GM23338 (cell line): ENCODE measurements around the gene LANCL3. TPM values are rescaled to one million over a fixed set of nuclear protein-coding genes. Genes with fewer than 3 reads are reported as not detected.

ENCODE experiments used
- ATAC-seq: fragments of 200-7000 bp; cut with Tn5 transposase; 3 replicates; pipeline ENCODE4 v1.9.1; 2020
- DNase-seq: peaks from one replicate; pipeline ENCODE4 v3.0.0-alpha.2; 2015; ENCODE audit warnings: low spot score
- H2AFZ ChIP-seq: fragments of 200-600 bp; sonication (generic); 2 replicates; pipeline ENCODE4 v1.8.0; 2016; ENCODE audit warnings: antibody characterized with exemption, mild to moderate bottlenecking, moderate library complexity
- H3F3A ChIP-seq: fragments of 200-600 bp; sonication (generic); replicated peaks from 2 replicates; pipeline ENCODE4 v1.8.0; 2017; ENCODE audit warnings: antibody characterized with exemption, mixed run types, low read depth
- H3K27ac ChIP-seq: fragments of 200-600 bp; sonication (generic); 2 replicates; pipeline ENCODE4 v1.6.1; 2016; ENCODE audit warnings: low read depth
- H3K27me3 ChIP-seq: fragments of 200-600 bp; sonication (generic); 2 replicates; pipeline ENCODE4 v1.8.0; 2016; ENCODE audit warnings: mild to moderate bottlenecking, mixed run types, moderate library complexity; ENCODE audit not compliant: insufficient read depth
- H3K36me3 ChIP-seq: fragments of 200-600 bp; sonication (generic); 2 replicates; pipeline ENCODE4 v1.8.0; 2016; ENCODE audit warnings: mild to moderate bottlenecking; ENCODE audit not compliant: insufficient read depth
- H3K4me1 ChIP-seq: fragments of 200-600 bp; sonication (generic); 2 replicates; pipeline ENCODE4 v1.8.0; 2016; ENCODE audit warnings: mild to moderate bottlenecking, moderate library complexity; ENCODE audit not compliant: insufficient read depth
- H3K4me2 ChIP-seq: fragments of 200-600 bp; sonication (generic); 2 replicates; pipeline ENCODE4 v1.7.1; 2017; ENCODE audit warnings: mixed run types
- H3K4me3 ChIP-seq: fragments of 200-600 bp; sonication (generic); 2 replicates; pipeline ENCODE4 v1.6.1; 2016; ENCODE audit warnings: mixed run types
- H3K79me2 ChIP-seq: fragments of 200-600 bp; sonication (generic); replicated peaks from 2 replicates; pipeline ENCODE4 v1.8.0; 2017; ENCODE audit warnings: mild to moderate bottlenecking; ENCODE audit not compliant: insufficient read depth
- H3K9me2 ChIP-seq: fragments of 200-600 bp; sonication (generic); 2 replicates; pipeline ENCODE4 v1.8.0; 2017; ENCODE audit not compliant: insufficient read depth
- H4K20me1 ChIP-seq: fragments of 200-600 bp; sonication (generic); replicated peaks from 2 replicates; pipeline ENCODE4 v1.8.0; 2017; ENCODE audit warnings: mild to moderate bottlenecking; ENCODE audit not compliant: insufficient read depth
- H3K27ac Mint-ChIP-seq: 2 replicates; pipeline ENCODE4 v1.8.0; 2020; ENCODE audit warnings: inconsistent platforms, mild to moderate bottlenecking, moderate library complexity, mixed read lengths
- H3K27me3 Mint-ChIP-seq: 3 replicates; pipeline ENCODE4 v1.8.0; 2022; ENCODE audit warnings: low read depth, mild to moderate bottlenecking, moderate library complexity, mixed read lengths, inconsistent platforms; ENCODE audit not compliant: insufficient read depth, poor library complexity
- H3K36me3 Mint-ChIP-seq: 3 replicates; pipeline ENCODE4 v1.8.0; 2021; ENCODE audit warnings: low read depth, mild to moderate bottlenecking, inconsistent platforms, moderate library complexity, mixed read lengths
- H3K4me1 Mint-ChIP-seq: 3 replicates; pipeline ENCODE4 v1.8.0; 2020; ENCODE audit warnings: mild to moderate bottlenecking, inconsistent platforms, mixed read lengths
- H3K4me3 Mint-ChIP-seq: 3 replicates; pipeline ENCODE4 v1.8.0; 2021; ENCODE audit warnings: moderate library complexity, mild to moderate bottlenecking, inconsistent platforms, mixed read lengths
- H3K9me3 Mint-ChIP-seq: 3 replicates; pipeline ENCODE4 v1.8.0; 2020; ENCODE audit warnings: moderate library complexity, mild to moderate bottlenecking, inconsistent platforms, mixed read lengths
- CREB1 ChIP-seq: fragments of 250-450 bp; sonication (Bioruptor Pico); IDR thresholded peaks from 2 replicates; pipeline ENCODE4 v1.5.0; 2020; ENCODE audit warnings: low read depth, mild to moderate bottlenecking, moderate library complexity
- EZH2 ChIP-seq: fragments of 200-600 bp; sonication (generic); IDR thresholded peaks from one replicate; pipeline ENCODE4 v1.8.0; 2017; ENCODE audit warnings: antibody characterized with exemption, mild to moderate bottlenecking, low read depth; ENCODE audit not compliant: unreplicated experiment
- JUNB ChIP-seq: IDR thresholded peaks from one replicate; pipeline ENCODE4 v1.6.1; 2016; ENCODE audit warnings: antibody characterized with exemption; ENCODE audit not compliant: unreplicated experiment
- NANOG ChIP-seq: IDR thresholded peaks from 2 replicates; pipeline ENCODE4 v1.6.1; 2016; ENCODE audit warnings: antibody characterized with exemption, borderline replicate concordance
- POLR2AphosphoS5 ChIP-seq: IDR thresholded peaks from 2 replicates; pipeline ENCODE4 v1.6.1; 2016; ENCODE audit warnings: antibody characterized with exemption, low read depth
- REST ChIP-seq: IDR thresholded peaks from one replicate; pipeline ENCODE4 v1.6.1; 2018; ENCODE audit warnings: antibody characterized with exemption; ENCODE audit not compliant: unreplicated experiment
- STAT1 ChIP-seq: IDR thresholded peaks from one replicate; pipeline ENCODE4 v1.6.1; 2016; ENCODE audit warnings: antibody characterized with exemption; ENCODE audit not compliant: unreplicated experiment
- ZNF114 ChIP-seq: fragments of 250-450 bp; sonication (Bioruptor Pico); IDR thresholded peaks from 2 replicates; pipeline ENCODE4 v1.5.0; 2020; ENCODE audit warnings: mild to moderate bottlenecking, moderate library complexity
- ZNF331 ChIP-seq: fragments of 250-450 bp; sonication (Bioruptor Pico); IDR thresholded peaks from 2 replicates; pipeline ENCODE4 v1.5.0; 2020; ENCODE audit warnings: low read depth, mild to moderate bottlenecking, moderate library complexity
- ZNF462 ChIP-seq: fragments of 250-450 bp; sonication (Bioruptor Pico); IDR thresholded peaks from 2 replicates; pipeline ENCODE4 v1.5.0; 2020; ENCODE audit warnings: mild to moderate bottlenecking, moderate library complexity
- polyA plus RNA-seq: library from polyadenylated mRNA; unstranded; fragments of >200 nt; fragmentation: Nextera tagmentation; extraction: Ambion mirVana; gene quantifications from 2 replicates; pipeline ENCODE4 v1.2.1, GENCODE V29; 2016
- total RNA-seq: library from RNA; depleted of rRNA; stranded (reverse); fragments of >200 nt; shearing (Covaris generic); gene quantifications from 2 replicates; pipeline ENCODE4 v1.2.3, GENCODE V29; 2014
- TF ChIP-seq, protein P1 (sequence below): IDR thresholded peaks from 2 replicates; pipeline ENCODE4 v1.6.1; 2016; ENCODE audit warnings: antibody characterized with exemption

Gene LANCL3
- total and polyA plus RNA-seq, 2 experiments from 2014 or later, result 0.11 to 1.8 TPM

- Histone ChIP-seq H3K4me1 (no peaks in the 10 kb centered on the region), H3K36me3 (no peaks in the 10 kb centered on the region), H3K27me3 (no peaks in the 10 kb centered on the region), H4K20me1 (no peaks in the 10 kb centered on the region), H3K4me3 (no peak overlapping the region), H3K9me2 (no peaks in the 10 kb centered on the region), H3K4me2 (no peak overlapping the region), H3K79me2 (no peaks in the 10 kb centered on the region), H2AFZ (no peak overlapping the region), H3K27ac (no peak overlapping the region), H3F3A (no peaks in the 10 kb centered on the region)
- Mint-ChIP-seq H3K4me1 (no peaks in the 10 kb centered on the region), H3K9me3 (no peaks in the 10 kb centered on the region), H3K36me3 (no peaks in the 10 kb centered on the region), H3K27me3 (peaks cover 2% of the 10 kb centered on the region), H3K27ac (no peak overlapping the region), H3K4me3 (no peak overlapping the region)
- TF ChIP-seq ZNF114 (no peak), JUNB (no peak), NANOG (no peak), CREB1 (no peak), POLR2AphosphoS5 (no peak), STAT1 (no peak), EZH2 (no peak), ZNF462 (CRISPR knock-in tag) (no peak), ZNF331 (CRISPR knock-in tag) (no peak), REST (no peak)
- TF ChIP-seq, protein P1, sequence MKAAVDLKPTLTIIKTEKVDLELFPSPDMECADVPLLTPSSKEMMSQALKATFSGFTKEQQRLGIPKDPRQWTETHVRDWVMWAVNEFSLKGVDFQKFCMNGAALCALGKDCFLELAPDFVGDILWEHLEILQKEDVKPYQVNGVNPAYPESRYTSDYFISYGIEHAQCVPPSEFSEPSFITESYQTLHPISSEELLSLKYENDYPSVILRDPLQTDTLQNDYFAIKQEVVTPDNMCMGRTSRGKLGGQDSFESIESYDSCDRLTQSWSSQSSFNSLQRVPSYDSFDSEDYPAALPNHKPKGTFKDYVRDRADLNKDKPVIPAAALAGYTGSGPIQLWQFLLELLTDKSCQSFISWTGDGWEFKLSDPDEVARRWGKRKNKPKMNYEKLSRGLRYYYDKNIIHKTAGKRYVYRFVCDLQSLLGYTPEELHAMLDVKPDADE, result no peak
- DNase-seq (no peak), ATAC-seq (no peak)
Observed at GRCh38 chrX:37677243-37677642, 105.8 kb downstream of the LANCL3 start.
